ENCODE data around the gene PPIE.
"Not testable (repeated sequence)": the region's sequence is repeated elsewhere in the genome, so short reads cannot be mapped to it uniquely, and the experiment has no call there.

Gene PPIE

DNA sequence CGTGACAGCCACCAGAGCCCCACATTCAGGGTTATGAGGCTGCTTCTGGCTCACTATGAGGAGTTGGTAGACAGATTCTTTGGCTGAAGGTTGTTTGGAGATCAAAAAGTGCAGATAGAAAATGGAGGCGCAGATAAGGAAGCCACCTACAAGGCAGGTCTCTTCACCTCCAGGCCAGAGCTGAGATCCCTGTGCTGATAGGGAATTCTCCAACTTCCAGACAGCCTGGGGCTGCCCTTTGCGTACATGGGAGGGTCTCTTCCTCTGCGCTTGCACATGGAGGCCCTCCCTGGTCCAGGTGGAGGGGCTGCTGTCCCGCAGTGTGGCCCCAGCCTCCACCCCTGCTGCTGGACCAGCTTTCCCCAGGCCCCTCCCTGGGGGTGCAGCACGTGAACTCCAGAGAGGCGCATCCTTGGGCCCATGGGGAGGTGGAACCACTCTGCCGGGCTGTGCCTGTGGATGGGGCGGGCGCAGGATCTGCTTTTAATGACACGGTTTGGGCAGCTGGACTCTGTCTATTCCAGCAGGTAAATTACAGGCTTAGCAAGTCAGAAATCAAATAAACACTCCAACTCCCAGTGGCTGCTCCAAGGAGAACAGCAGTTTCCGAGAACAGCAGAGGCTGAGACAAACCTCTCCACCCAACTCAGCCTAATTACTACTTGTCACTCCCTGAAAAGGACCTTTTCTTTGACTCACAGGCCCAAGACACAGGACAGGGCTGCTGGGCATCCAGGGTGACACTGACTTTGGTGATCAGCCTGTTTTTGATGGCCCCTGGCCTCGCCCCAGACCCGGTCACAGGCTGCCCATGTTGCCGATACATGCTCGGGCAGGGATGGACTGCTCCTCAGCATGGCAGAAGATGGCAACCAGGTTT lies 20.1 kb downstream of the PPIE start:
- DNase-seq (ENCODE audit: low read depth, low spot score): no peak

DNA sequence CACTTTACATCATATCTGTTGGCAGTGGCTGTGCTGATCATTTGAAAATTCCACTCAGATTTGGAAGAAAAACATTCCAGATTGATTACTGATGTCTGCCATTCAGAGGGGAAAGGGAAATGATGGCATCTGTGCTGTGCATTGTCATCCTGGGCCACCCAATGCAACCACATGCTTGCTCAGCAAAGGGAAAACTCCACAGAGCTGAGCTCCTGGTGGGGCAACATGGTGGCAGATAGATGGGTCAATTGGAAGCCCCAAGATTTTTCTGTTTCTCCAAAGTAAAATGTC lies 20.7 kb downstream of the PPIE start:
- no peak for DNase-seq (ENCODE audit: low read depth, low spot score)

- no peak for DNase-seq (ENCODE audit: low read depth, low spot score)
These were observed 21.7 kb downstream of the PPIE start for GRCh38 chr1:39760074-39761008.

DNA sequence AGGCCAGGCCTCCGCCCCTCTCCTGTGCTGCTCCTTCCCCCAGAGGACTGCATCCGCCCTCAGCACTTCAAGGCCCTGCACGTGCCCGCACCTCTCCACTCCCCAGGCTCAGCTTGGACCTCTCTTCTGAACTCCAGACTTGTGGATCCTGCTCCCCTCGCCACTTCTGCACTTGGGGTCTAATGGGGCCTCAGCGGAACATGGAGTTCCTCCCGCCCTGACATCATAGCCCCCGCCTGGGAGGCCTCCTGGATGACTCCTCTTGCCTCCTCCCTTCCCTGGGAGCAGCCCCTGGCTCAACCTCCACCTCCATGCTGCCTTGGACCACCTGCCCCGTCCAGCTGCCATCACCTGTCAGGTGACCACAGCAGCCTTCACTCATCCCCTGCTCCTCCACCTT lies 22.3 kb downstream of the PPIE start:
- no peak for DNase-seq (ENCODE audit: low read depth, low spot score)

- DNase-seq (ENCODE audit: low read depth, low spot score): no peak
These were observed 23.0 kb downstream of the PPIE start for GRCh38 chr1:39761557-39762260.

- DNase-seq (ENCODE audit: low read depth, low spot score): no peak
These were observed 24.2 kb downstream of the PPIE start for GRCh38 chr1:39762550-39763540.

DNA sequence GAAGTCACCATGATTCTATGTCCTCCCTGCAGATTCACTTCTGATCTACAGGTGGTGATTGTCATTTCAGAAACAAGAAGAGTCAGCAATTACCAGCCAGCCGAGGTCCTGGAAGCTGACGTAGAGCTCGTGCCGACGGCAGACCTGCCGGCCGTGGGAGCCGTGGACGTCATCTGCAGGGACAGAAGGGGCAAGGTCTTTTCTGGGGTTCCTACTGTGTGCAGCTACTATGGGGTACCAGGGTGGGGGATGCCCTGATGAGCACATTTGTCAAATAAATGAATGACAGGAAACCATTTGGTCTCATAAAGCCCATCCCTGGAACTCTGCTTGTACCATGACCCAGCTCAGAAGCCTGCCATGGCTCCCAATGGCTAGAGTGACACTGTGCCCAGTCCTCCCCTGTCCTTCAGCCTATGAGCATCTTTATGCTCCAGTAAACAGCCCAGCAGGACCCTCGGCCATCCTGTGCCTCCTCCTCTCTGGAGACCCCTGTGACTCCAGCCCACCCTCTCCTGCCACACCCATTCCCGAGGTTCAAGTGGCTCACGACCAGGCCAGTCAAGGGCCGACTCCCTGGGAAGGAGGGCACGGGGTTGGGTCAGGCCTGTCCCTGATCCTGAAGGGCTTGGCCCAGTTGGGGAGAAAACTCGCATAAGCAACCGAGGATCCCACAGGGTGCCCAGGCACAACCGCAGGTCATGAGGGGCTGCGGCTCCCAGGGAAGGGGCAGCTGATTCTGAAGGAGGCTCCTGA lies 25.1 kb downstream of the PPIE start:
- DNase-seq (ENCODE audit: low read depth, low spot score): not testable (repeated sequence)

DNA sequence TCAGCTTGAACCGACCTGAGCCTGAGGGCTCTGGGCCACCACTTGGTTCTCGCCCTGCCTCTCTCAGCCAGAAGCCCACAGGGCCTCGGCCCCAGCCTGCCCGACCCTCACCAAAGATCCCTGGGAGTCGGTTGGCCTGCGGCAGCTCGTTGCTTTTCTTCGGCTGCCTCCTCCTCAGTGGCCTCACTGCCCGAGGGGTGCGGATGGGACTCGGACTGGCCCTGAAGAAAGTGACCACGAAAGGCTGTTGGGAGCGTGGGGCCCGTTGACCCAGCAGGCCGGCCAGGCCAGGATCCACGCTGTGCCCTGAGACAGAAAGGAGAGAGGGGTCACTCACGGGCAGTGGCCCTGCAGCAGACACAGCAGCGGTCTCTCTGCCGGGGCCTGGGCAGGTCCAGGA lies 25.8 kb downstream of the PPIE start:
- not testable (repeated sequence) for DNase-seq (ENCODE audit: low read depth, low spot score)

GRCh38 chr1:39766466-39766865 lies 27.8 kb downstream of the PPIE start:
- not testable (repeated sequence) for DNase-seq (ENCODE audit: low read depth, low spot score)

- not testable (repeated sequence) for DNase-seq (ENCODE audit: low read depth, low spot score)
These were observed 30.8 kb downstream of the PPIE start for GRCh38 chr1:39769502-39769901.

DNA sequence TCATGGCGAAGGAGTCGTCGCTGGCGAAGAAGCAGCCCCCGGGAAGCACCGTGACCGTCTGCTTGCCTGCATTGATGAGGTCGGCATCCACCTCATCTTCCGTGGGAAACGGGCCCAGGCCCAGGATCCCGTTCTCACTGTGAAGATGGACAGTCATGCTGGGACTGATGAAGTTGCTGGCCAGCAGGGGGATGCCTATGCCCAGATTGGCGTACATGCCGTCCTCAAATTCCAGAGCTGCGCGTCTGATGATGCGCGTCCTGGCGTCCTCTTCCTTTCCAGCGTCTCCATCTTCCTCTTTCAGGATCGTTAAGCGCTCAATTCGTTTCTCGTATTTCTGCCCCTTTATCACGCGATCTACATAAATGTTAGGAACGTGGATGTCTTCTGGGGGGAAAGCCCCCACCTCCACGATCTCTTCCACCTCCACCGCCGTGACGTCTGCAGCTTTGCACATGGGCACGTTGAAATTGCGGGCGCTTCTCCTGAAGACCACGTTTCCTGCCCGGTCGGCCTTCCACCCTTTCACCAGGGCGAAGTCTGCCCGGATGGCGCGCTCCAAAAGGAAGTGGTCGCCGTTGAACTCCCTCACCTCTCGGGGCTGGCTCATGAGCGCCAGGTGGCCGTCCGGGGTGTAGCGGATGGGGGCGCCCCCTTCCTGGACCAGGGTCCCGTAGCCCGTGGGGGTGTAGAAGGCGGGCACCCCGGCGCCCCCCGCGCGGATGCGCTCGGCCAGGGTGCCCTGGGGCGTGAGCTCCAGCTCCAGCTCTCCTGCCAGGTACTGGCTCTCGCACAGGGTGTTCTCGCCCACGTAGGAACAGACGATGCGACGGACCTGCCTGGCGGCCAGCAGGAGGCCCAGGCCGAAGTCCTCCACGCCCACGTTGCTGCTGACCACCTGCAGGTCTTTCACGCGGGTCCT lies 31.7 kb downstream of the PPIE start:
- not testable (repeated sequence) for DNase-seq (ENCODE audit: low read depth, low spot score)

DNA sequence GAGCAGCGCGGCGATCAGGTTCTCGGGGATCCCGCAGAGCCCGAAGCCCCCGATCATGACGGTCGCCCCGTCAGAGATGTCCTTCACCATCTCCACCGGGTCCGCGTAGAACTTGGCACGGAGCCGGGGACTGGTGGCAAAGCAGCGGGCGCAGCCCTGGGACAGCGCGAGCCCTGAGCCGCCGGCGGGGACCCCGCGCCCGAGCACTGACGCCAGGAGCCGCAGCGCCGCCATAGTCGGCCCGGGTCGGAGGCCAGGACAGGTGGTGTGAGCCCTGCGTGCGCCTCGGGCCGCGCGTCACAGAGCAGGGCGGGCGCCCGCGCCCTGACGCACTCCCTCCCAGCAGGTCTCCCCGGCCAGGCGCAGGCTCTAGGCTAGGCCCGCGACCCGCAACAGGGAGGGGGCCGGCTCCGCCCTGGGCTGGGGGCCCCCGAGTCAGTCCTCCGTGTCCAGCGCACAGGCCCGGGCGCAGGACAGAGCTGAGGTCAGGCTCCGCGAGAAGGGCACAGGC lies 32.4 kb downstream of the PPIE start, which contains the start of gene OXCT2:
OXCT2 (minus strand) TSS at position 327 of the 511 bp plus-strand sequence; CDS start at position 234, 93 bp downstream.
- DNase-seq (ENCODE audit: low read depth, low spot score): not testable (repeated sequence)

DNA sequence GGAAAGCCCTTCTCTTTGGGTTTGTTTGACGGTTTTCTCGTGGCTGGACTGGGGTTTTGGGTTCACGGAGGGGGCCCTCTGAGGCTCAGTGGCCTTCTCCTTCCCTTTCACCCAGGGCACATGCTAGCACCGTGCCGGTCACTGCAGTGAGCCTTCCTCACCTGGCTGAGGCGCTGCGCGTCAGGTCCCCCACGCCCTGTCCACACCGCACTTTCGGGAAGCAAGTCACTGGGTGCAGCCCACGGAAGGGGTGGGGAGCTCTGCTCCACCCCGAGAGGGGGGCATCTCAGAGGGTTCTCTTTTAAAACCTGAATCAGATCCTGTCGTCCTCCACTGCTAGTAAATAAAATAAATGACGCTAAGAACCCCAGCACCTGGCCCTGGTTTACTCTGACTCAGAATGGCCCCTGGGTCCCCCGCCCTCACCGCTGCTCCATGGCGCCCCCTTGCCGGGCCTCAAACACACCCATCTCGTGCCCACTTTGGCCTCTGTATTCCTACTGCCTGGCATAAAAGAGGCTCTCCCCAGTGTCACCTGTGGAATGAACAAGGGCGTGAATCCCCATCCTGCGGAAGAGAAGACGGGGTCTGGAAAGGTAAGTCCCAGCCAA lies 34.8 kb downstream of the PPIE start:
- not testable (repeated sequence) for DNase-seq (ENCODE audit: low read depth, low spot score)

DNA sequence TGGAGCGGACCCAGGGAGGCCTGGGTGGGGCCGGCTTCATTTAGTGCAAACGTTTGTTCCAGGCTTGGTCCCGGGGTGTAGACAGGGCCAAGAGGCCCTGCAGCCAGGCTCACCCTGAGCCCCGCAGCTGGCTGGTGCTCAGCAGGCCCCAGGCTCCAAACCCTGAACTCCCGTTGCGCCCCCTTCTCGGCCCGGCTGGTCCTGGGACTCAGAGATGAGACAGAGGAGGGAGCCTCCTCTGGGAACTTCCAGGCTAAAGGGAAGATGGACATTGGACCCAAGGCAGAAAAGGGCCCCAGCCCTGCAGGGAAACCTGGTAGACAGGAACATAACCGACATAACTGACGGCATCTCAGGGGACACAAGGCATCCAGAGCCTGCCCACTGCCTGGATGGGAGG lies 36.5 kb downstream of the PPIE start:
- not testable (repeated sequence) for DNase-seq (ENCODE audit: low read depth, low spot score)

DNA sequence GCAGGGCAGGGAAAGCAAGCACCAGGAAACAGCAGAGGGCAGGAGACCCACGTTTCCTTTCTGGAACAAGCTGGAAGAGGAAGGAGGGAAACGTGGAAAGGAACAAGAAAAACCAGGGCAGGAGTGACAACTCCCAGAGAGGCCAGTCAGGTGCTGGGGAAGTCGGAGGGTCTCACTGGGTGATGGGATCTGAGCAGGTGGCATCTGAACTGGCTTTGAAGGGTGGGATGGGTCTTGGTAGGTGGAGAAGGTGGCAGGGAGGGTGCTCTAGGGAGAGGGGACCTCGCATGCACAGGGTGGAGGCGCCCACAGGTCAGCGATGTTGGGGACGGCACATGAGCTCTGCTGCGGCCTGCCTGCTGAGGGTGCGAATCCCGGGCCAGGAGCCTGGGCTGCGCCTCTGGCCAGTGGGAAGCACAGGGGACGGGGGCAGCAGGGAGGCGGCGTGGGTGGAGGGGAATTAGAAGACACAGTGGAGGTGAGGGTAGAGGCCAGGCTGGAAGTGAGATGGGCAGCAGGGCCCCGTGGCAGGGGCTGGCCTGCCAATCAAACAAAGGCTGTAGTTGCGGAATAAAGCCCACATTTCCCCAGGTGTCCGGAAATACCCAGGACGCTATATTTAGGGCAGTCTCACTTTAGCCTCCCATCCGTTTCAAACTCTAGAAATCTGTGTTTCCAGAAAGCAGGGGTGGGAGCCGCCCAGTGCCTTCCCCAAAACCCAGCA lies 37.2 kb downstream of the PPIE start:
- not testable (repeated sequence) for DNase-seq (ENCODE audit: low read depth, low spot score)

DNA sequence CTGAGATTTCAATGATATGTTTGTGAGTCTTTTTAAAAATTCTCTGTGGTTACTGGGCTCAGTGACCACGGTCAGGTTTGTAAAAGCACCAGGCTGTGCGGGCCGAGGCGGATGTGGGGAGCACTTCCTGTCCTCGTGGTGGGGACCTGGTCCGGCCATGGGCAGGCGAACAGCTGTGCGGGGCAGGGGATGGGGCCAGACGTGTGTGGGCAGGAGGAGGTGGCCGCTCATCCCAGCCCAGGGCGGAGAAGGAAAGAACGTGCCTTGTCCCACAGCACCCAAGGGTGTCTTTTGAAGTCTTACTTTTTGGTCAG lies 37.7 kb downstream of the PPIE start:
- no peak for DNase-seq (ENCODE audit: low read depth, low spot score)

DNA sequence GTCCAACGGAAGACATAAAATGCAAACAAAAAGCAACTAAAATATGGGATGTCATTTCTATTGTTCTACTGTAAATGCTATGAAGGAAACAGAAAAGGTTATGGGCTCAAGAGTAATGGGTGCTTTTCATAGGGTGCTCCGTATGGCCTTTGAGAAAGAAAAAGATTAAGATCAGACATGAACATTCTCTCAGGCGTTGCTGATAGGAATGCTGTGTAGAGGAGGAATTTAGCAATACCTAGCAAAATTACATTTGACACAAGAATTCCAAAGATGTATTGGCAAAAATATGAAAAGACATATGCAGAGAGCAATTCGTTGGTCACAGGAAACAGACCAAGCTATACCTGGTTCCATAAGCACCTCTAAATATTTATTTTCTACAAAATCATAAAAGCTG lies 38.2 kb downstream of the PPIE start:
- no peak for DNase-seq (ENCODE audit: low read depth, low spot score)

DNA sequence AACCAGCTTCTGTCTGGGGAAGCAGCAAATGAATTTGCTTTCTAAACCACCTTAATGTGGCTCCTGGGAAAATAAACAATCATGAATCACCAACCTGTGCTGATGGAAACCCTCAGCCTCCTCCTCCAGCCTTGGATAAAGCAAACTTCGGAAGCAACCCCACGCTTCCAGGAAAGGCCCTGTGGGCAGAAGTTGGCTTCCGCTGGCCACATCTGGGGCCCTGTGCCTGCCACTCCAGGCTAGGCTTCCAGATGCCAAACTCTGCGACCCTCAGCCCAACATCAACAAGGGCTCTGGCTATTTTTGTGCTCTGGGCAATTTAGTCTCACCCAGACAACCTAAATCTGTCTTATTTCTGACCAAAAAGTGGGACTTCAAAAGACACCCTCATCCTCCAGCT lies 38.6 kb downstream of the PPIE start:
- DNase-seq (ENCODE audit: low read depth, low spot score): no peak

Data from activated CD4-positive, CD25-positive, alpha-beta regulatory T cell treated with anti-CD3 and anti-CD28 coated beads, Interleukin-2, amount 50 U/mL, for 16 hours (primary cell).